ENCODE measurements around the gene KLHL13.

- TF ChIP-seq ZNF274 (IDR thresholded peaks at IDR 0.05; ENCODE audit: low read depth, low read length): no peak
- TF ChIP-seq YY1 (IDR thresholded peaks at IDR 0.05; ENCODE audit: insufficient read depth, insufficient read length): no peak
These were observed 159.5 kb downstream of the KLHL13 start for GRCh38 chrX:117957128-117957527.

All from NT2/D1 (cell line).